Trophoblast cell (in vitro differentiated cells and primary cell): ENCODE data around the gene EVPL.
"Not testable (repeated sequence)": the region's sequence is repeated elsewhere in the genome, so short reads cannot be mapped to it uniquely, and the experiment has no call there.

Source experiments
- DNase-seq, 2 donors: peaks; one replicate each; pipeline ENCODE4 v3.0.0-alpha.2; 2016
- H2AFZ ChIP-seq: 2 replicates; pipeline ENCODE4 v1.6.1; 2013; ENCODE audit warnings: low read length, moderate library complexity, mild to moderate bottlenecking; ENCODE audit not compliant: insufficient read depth, poor library complexity
- H2AK5ac ChIP-seq: 2 replicates; pipeline ENCODE4 v1.6.1; 2013; ENCODE audit warnings: mild to moderate bottlenecking, low read length
- H2BK120ac ChIP-seq: 2 replicates; pipeline ENCODE4 v1.6.1; 2013; ENCODE audit warnings: low read length, mild to moderate bottlenecking, moderate library complexity; ENCODE audit not compliant: insufficient read depth, poor library complexity
- H2BK12ac ChIP-seq: 2 replicates; pipeline ENCODE4 v1.6.1; 2013; ENCODE audit warnings: mild to moderate bottlenecking, low read length, moderate library complexity
- H2BK5ac ChIP-seq: 2 replicates; pipeline ENCODE4 v1.6.1; 2013; ENCODE audit warnings: low read length, low read depth, moderate library complexity, mild to moderate bottlenecking; ENCODE audit not compliant: poor library complexity
- H3K14ac ChIP-seq: 2 replicates; pipeline ENCODE4 v1.6.1; 2013; ENCODE audit warnings: mild to moderate bottlenecking, low read length
- H3K18ac ChIP-seq: 2 replicates; pipeline ENCODE4 v1.6.1; 2013; ENCODE audit warnings: mild to moderate bottlenecking, low read length
- H3K23ac ChIP-seq: 2 replicates; pipeline ENCODE4 v1.6.1; 2013; ENCODE audit warnings: low read length
- H3K27ac ChIP-seq: 2 replicates; pipeline ENCODE4 v1.5.1; 2013; ENCODE audit warnings: low read depth, mild to moderate bottlenecking, inconsistent platforms, low read length, moderate library complexity
- H3K27me3 ChIP-seq: 2 replicates; pipeline ENCODE4 v1.6.1; 2013; ENCODE audit warnings: inconsistent platforms, mild to moderate bottlenecking, low read length, moderate library complexity; ENCODE audit not compliant: insufficient read depth
- H3K36me3 ChIP-seq, 2 experiments: 1 replicate in 1 of 2; 2 replicates in 1 of 2; pipeline ENCODE4 v1.6.1; 2013; ENCODE audit warnings: low read length in 2 of 2, mild to moderate bottlenecking in 2 of 2, moderate library complexity in 1 of 2; ENCODE audit not compliant: insufficient read depth in 2 of 2, control insufficient read depth in 1 of 2
- H3K4ac ChIP-seq: 2 replicates; pipeline ENCODE4 v1.6.1; 2013; ENCODE audit warnings: low read depth, mild to moderate bottlenecking, low read length, moderate library complexity
- H3K4me1 ChIP-seq, 2 experiments: 1 replicate in 1 of 2; 2 replicates in 1 of 2; pipeline ENCODE4 v1.6.1; 2013; ENCODE audit warnings: low read length in 2 of 2, mild to moderate bottlenecking in 2 of 2, moderate library complexity in 1 of 2; ENCODE audit not compliant: insufficient read depth in 2 of 2, control insufficient read depth in 1 of 2
- H3K4me2 ChIP-seq: 2 replicates; pipeline ENCODE4 v1.6.1; 2013; ENCODE audit warnings: inconsistent platforms, mild to moderate bottlenecking, low read length, moderate library complexity
- H3K4me3 ChIP-seq: 2 replicates; pipeline ENCODE4 v1.5.1; 2013; ENCODE audit warnings: mild to moderate bottlenecking, low read depth, low read length, inconsistent platforms
- H3K79me1 ChIP-seq: one replicate; pipeline ENCODE4 v1.6.1; 2013; ENCODE audit warnings: low read length
- H3K79me2 ChIP-seq: 2 replicates; pipeline ENCODE4 v1.6.1; 2013; ENCODE audit warnings: low read length, mild to moderate bottlenecking; ENCODE audit not compliant: control insufficient read depth, insufficient read depth, poor library complexity
- H3K9ac ChIP-seq: 2 replicates; pipeline ENCODE4 v1.6.1; 2013; ENCODE audit warnings: mild to moderate bottlenecking, low read length
- H3K9me3 ChIP-seq: 2 replicates; pipeline ENCODE4 v1.6.1; 2013; ENCODE audit warnings: low read depth, mild to moderate bottlenecking, control low read depth, inconsistent platforms, low read length; ENCODE audit not compliant: insufficient read depth
- H4K12ac ChIP-seq: 2 replicates; pipeline ENCODE4 v1.6.1; 2013; ENCODE audit warnings: low read depth, mild to moderate bottlenecking, low read length, moderate library complexity
- H4K8ac ChIP-seq: 2 replicates; pipeline ENCODE4 v1.6.1; 2013; ENCODE audit warnings: low read depth, mild to moderate bottlenecking, low read length, moderate library complexity
- H4K91ac ChIP-seq: one replicate; pipeline ENCODE4 v1.6.1; 2013; ENCODE audit warnings: low read depth, mild to moderate bottlenecking, low read length, moderate library complexity
- WGBS: extraction: QIAGEN DNeasy Blood & Tissue Kit; methylation state at CpG from one replicate; pipeline ENCODE4 v1.1.7; 2013; ENCODE audit warnings: missing lambda C conversion rate; ENCODE audit not compliant: insufficient read length, insufficient coverage; ENCODE audit errors: extremely low coverage; 5-methylcytosine and 5-hydroxymethylcytosine counted together

The EVPL gene

GRCh38 chr17:75976175-75976848 is 50.8 kb downstream of the EVPL start:
- DNase-seq, result peak in 1 of 2 donors; percentile 55
- Histone ChIP-seq H3K27ac (no peak overlapping the region), H3K79me1 (peaks cover 21% of the 10 kb centered on the region), H3K27me3 (no peaks in the 10 kb centered on the region), H3K4me1 (peaks cover 11 to 12% of the 10 kb centered on the region in 2 experiments), H3K4me2 (peak overlapping the region; percentile 51), H4K8ac (no peak overlapping the region), H3K18ac (no peak overlapping the region), H2BK12ac (no peak overlapping the region), H3K36me3 (peaks cover 13 to 14% of the 10 kb centered on the region in 2 experiments), H3K14ac (no peak overlapping the region), H3K9me3 (no peaks in the 10 kb centered on the region), H3K79me2 (peaks cover 23% of the 10 kb centered on the region), H3K23ac (no peak overlapping the region), H2BK5ac (no peak overlapping the region), H3K4me3 (no peak overlapping the region), H3K4ac (no peak overlapping the region), H4K12ac (no peak overlapping the region), H4K91ac (no peak overlapping the region), H3K9ac (no peak overlapping the region), H2AK5ac (no peak overlapping the region), H2AFZ (no peak overlapping the region), H2BK120ac (no peak overlapping the region)
- 100% methylated on average over 1 of the region's 9 CpGs for WGBS

DNA sequence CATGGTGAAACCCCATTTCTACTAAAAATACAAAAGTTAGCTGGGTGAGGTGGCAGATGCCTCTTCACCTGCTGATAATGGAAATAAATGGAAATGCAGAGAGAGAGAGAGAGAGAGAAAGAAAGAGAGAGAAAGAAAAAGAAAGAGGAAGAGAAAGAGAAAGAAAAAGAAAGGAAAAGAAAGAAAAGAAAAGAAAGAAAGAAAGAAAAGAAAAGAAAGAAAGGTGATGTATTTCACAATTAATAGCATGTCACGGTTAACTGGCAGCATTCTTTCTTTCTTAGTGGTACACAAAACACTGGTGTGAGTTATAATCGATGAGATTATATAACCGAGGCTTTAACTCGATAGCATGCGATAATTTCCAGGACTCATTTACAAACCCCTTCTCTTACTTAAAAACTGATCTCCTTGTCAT is 51.3 kb downstream of the EVPL start:
- no peak overlapping the region for H2AFZ ChIP-seq
- no peak overlapping the region for H4K8ac ChIP-seq
- no peak overlapping the region for H4K91ac ChIP-seq
- no peaks in the 10 kb centered on the region for H3K27me3 ChIP-seq
- no peak overlapping the region for H3K14ac ChIP-seq
- peaks cover 8 to 9% of the 10 kb centered on the region in 2 experiments for H3K4me1 ChIP-seq
- H2BK12ac ChIP-seq, result no peak overlapping the region
- DNase-seq, result peak in 1 of 2 donors; percentile 38
- peaks cover 18% of the 10 kb centered on the region for H3K79me1 ChIP-seq
- H3K36me3 ChIP-seq, result peaks cover 13 to 15% of the 10 kb centered on the region in 2 experiments
- no peak overlapping the region for H3K18ac ChIP-seq
- WGBS, result no CpG with 5 or more reads among the region's 5 CpGs
- no peaks in the 10 kb centered on the region for H3K9me3 ChIP-seq
- H3K23ac ChIP-seq, result no peak overlapping the region
- H2AK5ac ChIP-seq, result no peak overlapping the region
- no peak overlapping the region for H4K12ac ChIP-seq
- H3K4me2 ChIP-seq, result no peak overlapping the region
- no peak overlapping the region for H3K4me3 ChIP-seq
- no peak overlapping the region for H2BK120ac ChIP-seq
- no peak overlapping the region for H3K27ac ChIP-seq
- H3K4ac ChIP-seq, result peak overlapping the region; percentile 51
- no peak overlapping the region for H3K9ac ChIP-seq
- no peak overlapping the region for H2BK5ac ChIP-seq
- peaks cover 20% of the 10 kb centered on the region for H3K79me2 ChIP-seq

GRCh38 chr17:75975187-75975586 is 51.9 kb downstream of the EVPL start:
- not testable (repeated sequence) for H3K4me2 ChIP-seq, H3K27me3 ChIP-seq, H4K8ac ChIP-seq, H3K18ac ChIP-seq, H4K12ac ChIP-seq, H3K4me3 ChIP-seq, H2AK5ac ChIP-seq, H2BK5ac ChIP-seq, H3K9me3 ChIP-seq, H3K9ac ChIP-seq, H3K4me1 ChIP-seq, H3K14ac ChIP-seq, H3K23ac ChIP-seq, H2AFZ ChIP-seq, DNase-seq, H4K91ac ChIP-seq, H2BK12ac ChIP-seq, H3K27ac ChIP-seq, H2BK120ac ChIP-seq
- no CpG with 5 or more reads among the region's 6 CpGs for WGBS
- Histone ChIP-seq H3K79me1 (peaks cover 16% of the 10 kb centered on the region), H3K79me2 (peaks cover 17% of the 10 kb centered on the region), H3K36me3 (peaks cover 16 to 17% of the 10 kb centered on the region in 2 experiments), H3K4ac (peak overlapping the region; percentile 64)

DNA sequence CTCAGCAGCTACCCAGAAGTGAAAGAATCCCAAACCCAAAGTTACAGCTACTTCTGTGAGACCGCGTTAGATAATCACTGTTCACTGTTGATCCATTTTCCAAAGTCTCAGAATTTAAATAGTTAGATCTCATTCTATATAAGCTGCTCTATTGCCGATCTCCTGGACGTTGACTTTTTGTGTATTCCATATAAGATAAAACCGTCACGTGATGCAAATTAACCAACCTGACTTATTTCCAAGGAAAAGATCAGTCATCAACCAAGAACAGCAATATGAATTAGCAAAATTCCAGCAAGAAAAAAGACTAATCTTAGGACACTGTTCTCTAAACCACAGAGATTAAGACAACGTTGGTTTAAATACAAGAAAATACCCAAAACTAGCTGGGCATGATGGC is 56.5 kb downstream of the EVPL start:
- Histone ChIP-seq H4K8ac (no peak overlapping the region), H3K79me2 (no peaks in the 10 kb centered on the region), H3K4me2 (no peak overlapping the region), H2BK12ac (no peak overlapping the region), H3K4me3 (no peak overlapping the region), H2AK5ac (no peak overlapping the region), H3K4ac (no peak overlapping the region), H2BK120ac (no peak overlapping the region), H3K27me3 (no peaks in the 10 kb centered on the region), H4K12ac (no peak overlapping the region), H3K27ac (no peak overlapping the region), H3K9me3 (no peaks in the 10 kb centered on the region), H3K79me1 (no peaks in the 10 kb centered on the region), H2AFZ (no peak overlapping the region), H3K14ac (no peak overlapping the region), H4K91ac (no peak overlapping the region), H3K18ac (no peak overlapping the region), H3K9ac (no peak overlapping the region), H3K4me1 (no peaks in the 10 kb centered on the region), H2BK5ac (no peak overlapping the region), H3K36me3 (peaks cover 17 to 26% of the 10 kb centered on the region in 2 experiments), H3K23ac (no peak overlapping the region)
- no CpG with 5 or more reads among the region's 7 CpGs for WGBS
- no peak for DNase-seq
